ENCODE measurements around the gene RASGEF1C. TPM values are rescaled to one million over a fixed set of nuclear protein-coding genes. Genes with fewer than 3 reads are reported as not detected.

Gene RASGEF1C
- total RNA-seq, 4 donors from 2014 or later = 0.58 to 4.0 (median 2.1) TPM

DNA sequence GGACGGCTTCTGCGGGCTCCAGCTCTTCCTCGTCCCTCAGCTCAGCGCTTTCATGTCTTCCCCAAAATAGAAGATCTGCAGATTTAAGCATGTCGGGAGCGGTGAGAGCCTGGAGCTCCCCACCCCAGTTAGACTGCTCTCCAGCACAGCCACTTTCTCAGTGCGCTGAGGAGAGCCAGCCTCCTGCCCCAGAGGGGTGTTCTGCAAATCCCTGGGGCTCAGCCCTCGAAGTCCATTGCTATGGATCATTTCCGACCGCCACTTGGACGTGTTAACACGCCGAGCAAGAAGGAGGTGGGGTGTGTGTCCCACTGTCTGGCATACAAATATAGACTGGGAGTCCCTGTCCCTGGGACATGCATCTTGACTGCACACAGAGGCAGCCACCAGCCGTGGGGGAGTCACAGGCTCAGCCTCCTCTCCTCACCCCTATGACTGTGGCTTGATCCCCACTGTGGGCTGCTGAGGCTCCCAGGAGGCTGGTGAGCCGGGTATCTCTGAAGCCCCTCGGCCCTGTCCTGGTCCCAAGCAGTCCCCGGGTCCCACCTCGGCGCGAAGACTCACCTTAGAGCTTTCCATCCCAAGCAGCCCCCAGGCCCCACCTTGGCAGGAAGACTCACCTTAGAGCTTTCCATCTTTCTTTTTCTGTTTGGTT, 107.4 kb downstream of the RASGEF1C start:
- no peak for DNase-seq
- intact Hi-C loops (cut with DNase I) = no loop called here
- Histone ChIP-seq H3K4me3 (replicated peaks in 1 of 3) (no peak overlapping the region), H3K9me3 (no peaks in the 10 kb centered on the region), H3K4me1 (no peaks in the 10 kb centered on the region), H3K27ac (no peak overlapping the region), H3K36me3 (no peaks in the 10 kb centered on the region), H3K27me3 (no peaks in the 10 kb centered on the region)
- TF ChIP-seq, protein P1, sequence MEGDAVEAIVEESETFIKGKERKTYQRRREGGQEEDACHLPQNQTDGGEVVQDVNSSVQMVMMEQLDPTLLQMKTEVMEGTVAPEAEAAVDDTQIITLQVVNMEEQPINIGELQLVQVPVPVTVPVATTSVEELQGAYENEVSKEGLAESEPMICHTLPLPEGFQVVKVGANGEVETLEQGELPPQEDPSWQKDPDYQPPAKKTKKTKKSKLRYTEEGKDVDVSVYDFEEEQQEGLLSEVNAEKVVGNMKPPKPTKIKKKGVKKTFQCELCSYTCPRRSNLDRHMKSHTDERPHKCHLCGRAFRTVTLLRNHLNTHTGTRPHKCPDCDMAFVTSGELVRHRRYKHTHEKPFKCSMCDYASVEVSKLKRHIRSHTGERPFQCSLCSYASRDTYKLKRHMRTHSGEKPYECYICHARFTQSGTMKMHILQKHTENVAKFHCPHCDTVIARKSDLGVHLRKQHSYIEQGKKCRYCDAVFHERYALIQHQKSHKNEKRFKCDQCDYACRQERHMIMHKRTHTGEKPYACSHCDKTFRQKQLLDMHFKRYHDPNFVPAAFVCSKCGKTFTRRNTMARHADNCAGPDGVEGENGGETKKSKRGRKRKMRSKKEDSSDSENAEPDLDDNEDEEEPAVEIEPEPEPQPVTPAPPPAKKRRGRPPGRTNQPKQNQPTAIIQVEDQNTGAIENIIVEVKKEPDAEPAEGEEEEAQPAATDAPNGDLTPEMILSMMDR (IDR thresholded peaks at IDR 0.05) = no peak
- no peak for TF ChIP-seq POLR2A (IDR thresholded peaks at IDR 0.05)
- WGBS, 2 donors = 92% methylated on average over 19 to 20 of the region's 20 CpGs

DNA sequence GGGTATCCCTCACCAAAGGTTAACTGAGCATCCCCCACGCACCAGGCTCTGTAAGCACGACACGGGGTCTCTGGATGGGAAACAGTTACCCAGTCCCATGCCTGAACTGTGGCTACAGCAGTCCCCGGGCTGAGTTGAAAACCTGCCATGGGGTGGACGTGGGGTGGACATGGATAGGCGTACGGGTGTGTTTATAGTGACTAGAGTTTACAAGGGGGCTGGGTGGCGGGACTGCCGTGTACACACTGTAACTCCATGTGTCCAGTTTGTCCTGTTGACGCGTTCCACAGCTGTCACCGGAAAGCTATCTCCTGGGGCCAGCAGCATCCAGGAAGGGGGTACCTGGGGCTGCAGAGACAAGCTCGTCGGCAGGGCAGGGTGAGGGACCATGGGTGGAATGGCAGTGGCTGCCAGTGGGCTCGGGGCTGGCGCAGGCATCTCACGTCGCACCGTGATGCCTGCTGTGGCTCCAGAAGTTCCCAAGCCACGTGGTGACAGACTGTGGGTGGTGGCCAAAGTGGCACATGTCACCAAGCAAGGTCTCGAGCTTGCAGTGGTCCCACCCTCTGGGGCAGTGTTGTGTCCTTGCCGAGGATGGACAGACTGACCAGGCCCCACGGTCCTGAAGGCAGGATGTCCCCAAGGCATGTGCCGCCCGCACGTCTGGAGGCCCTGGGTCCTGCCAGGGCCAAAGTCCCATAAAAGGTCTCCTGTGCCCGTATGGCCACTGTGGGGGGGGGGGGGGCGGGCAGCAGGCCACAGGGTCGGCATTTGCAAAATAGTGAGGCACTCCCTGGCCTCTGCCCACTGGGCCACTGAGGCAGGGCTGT, 108.2 kb downstream of the RASGEF1C start:
- H3K9me3 ChIP-seq = no peaks in the 10 kb centered on the region
- WGBS, 2 donors = 80 to 90% methylated on average over 25 to 29 of the region's 29 CpGs
- no peaks in the 10 kb centered on the region for H3K4me1 ChIP-seq
- no peaks in the 10 kb centered on the region for H3K27me3 ChIP-seq
- TF ChIP-seq POLR2A (IDR thresholded peaks at IDR 0.05) = no peak
- TF ChIP-seq, protein P1 (IDR thresholded peaks at IDR 0.05) = no peak
- intact Hi-C loops (cut with DNase I) = no loop called here
- H3K4me3 ChIP-seq (replicated peaks in 1 of 3) = no peak overlapping the region
- no peak for DNase-seq
- no peak overlapping the region for H3K27ac ChIP-seq
- H3K36me3 ChIP-seq = no peaks in the 10 kb centered on the region

DNA sequence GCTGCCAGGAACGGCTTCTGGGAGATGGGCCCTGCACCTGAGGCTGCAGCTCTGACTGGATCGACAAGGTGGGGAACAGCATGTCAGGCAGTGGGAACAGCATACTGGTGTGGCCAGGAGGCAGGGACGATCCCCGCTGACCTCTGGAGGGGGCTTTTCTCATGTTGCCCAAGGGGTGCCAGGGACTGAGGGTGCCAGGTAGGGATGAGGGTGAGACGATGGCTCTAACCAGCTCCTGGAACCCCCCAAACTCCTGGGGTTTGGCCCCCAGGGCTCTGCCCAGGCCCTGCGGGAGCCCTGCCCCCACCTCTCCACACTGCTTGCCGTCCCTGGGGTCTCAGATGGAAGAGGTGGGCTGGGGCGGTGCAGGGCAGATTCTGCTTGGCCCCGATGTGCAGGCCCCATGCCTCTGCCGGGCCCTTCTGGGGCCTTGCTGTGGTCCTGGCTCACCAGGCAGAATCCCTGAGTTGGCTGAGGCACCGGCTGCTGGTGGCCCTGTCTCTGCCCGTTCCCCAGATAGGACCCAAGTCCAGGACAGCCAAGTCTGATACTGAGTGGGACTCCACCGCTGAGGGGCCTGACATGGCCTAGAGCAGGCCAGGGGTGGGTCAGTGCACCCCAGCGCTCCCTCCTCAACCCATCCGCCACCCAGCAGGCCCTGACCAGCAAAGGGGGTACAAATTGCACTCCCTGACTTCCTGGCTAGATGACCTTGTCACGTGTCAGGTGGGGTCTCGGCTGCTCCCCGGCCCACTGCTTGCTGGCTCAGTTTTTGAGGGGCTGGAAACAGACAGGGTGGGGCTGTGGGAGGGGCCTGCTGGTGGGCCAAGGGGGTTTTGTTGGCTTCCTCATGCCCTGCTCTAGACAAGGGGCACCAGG, 109.0 kb downstream of the RASGEF1C start:
- 80 to 87% methylated on average over 8 to 13 of the region's 18 CpGs for WGBS, 2 donors
- no peaks in the 10 kb centered on the region for H3K9me3 ChIP-seq
- H3K27ac ChIP-seq = no peak overlapping the region
- no peaks in the 10 kb centered on the region for H3K36me3 ChIP-seq
- H3K4me1 ChIP-seq = no peaks in the 10 kb centered on the region
- no peak overlapping the region for H3K4me3 ChIP-seq (replicated peaks in 1 of 3)
- TF ChIP-seq, protein P1 (IDR thresholded peaks at IDR 0.05) = no peak
- no peak for TF ChIP-seq POLR2A (IDR thresholded peaks at IDR 0.05)
- DNase-seq = no peak
- H3K27me3 ChIP-seq = no peaks in the 10 kb centered on the region
- intact Hi-C loops (cut with DNase I) = loop anchor here (10.0 kb wide), 1 partner anchor 115 kb away; no protein-coding TSS in a partner anchor

GRCh38 chr5:180098991-180099732, 109.8 kb downstream of the RASGEF1C start:
- TF ChIP-seq, protein P1 (IDR thresholded peaks at IDR 0.05) = no peak
- TF ChIP-seq POLR2A (IDR thresholded peaks at IDR 0.05) = no peak
- no peak for DNase-seq
- H3K36me3 ChIP-seq = no peaks in the 10 kb centered on the region
- H3K9me3 ChIP-seq = no peaks in the 10 kb centered on the region
- intact Hi-C loops (cut with DNase I) = loop anchor here (10.0 kb wide), 1 partner anchor 114 kb away; no protein-coding TSS in a partner anchor
- H3K27me3 ChIP-seq = no peaks in the 10 kb centered on the region
- H3K27ac ChIP-seq = no peak overlapping the region
- H3K4me3 ChIP-seq (replicated peaks in 1 of 3) = no peak overlapping the region
- H3K4me1 ChIP-seq = no peaks in the 10 kb centered on the region
- WGBS, 2 donors = 82 to 96% methylated on average over 5 to 16 of the region's 18 CpGs
